GM19193 (cell line): ENCODE measurements around the gene USP8.

Experiments
- POLR2A ChIP-seq: IDR thresholded peaks from 4 replicates; pipeline ENCODE4 v1.6.1; 2011; ENCODE audit not compliant: insufficient read depth, insufficient read length; ENCODE audit errors: extremely low read depth

Gene USP8

GRCh38 chr15:50424066-50424890, at the start of gene USP8:
Gene USP8, plus strand, starts transcription at chr15:50424405. Its CDS starts 14,669 bp downstream, at chr15:50439074.
- TF ChIP-seq POLR2A, result peak; percentile 95

GRCh38 chr15:50377867-50378751, 46.1 kb upstream of the USP8 start:
- no peak for TF ChIP-seq POLR2A

DNA sequence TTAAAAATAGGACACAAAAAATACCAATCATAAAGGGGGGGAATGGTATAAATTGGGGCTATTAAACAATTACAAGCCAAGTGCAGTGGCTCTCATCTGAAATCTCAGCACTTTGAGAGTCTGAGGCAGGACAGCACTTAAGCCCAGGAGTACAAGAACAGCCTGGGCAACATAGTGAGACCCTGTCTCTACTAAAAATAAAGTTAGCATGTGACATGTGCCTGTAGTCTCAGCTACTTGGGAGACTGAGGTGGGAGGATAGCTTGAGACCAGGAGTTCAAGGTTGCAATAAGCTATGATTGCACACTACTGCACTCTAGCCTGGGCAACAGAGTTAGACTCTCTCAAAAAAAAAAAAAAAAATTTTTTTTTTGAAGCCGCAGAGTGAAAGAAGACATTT, 45.4 kb upstream of the USP8 start:
- TF ChIP-seq POLR2A, result no peak

DNA sequence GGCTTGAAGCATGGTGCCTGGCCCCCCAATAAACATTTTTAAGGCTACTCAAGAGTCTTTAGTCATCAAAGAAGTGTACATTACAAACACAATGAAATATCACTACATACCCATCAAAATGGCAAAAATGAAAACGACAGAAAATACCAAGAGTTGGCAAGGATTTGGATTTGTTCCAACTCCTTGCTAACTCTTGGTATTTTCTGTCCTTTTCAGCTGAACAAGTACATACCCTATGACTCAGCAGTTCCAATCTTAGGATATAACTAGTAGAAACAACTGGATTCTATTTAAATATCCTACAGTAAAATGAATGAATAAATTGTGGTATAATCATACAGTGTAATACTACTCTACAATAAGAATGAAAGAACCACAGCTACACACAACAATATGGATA, 44.1 kb upstream of the USP8 start:
- TF ChIP-seq POLR2A, result no peak

- no peak for TF ChIP-seq POLR2A
Observed at GRCh38 chr15:50381438-50381837, 42.8 kb upstream of the USP8 start.

DNA sequence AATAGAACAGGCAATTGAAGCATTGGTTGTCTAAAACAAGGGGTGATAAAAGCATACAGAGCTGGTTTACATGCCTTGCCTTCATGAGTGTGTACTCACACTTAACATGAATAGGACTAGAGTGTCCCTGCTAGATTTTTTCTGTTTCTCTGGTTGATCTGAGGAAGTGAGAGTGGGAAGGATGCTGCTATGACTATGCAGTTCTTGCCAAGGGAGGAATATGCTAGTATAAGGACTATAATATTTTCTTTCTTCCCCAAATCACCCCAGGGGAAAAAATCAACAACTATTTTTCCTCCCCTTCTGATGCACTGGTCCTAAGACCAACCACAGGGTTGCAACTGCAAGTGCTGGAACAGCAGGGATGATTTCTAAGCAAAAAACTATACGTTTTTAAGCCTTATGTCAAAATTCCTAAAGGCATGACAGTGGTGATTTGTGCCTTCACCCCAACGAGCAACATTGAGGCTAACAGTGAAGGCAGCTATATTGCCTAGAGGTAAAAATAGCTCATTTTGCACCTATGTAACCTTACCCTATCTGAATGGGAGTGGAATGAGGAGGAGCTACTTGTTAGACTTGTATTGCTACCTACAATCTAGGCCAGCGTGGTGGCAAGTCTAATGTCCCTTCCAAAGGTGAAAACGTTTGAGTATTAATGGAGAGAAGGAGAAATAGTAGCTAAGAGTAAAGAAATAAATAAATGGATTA, 33.5 kb upstream of the USP8 start:
- TF ChIP-seq POLR2A, result no peak

- TF ChIP-seq POLR2A, result no peak
Observed at GRCh38 chr15:50411870-50412269, 12.3 kb upstream of the USP8 start.

DNA sequence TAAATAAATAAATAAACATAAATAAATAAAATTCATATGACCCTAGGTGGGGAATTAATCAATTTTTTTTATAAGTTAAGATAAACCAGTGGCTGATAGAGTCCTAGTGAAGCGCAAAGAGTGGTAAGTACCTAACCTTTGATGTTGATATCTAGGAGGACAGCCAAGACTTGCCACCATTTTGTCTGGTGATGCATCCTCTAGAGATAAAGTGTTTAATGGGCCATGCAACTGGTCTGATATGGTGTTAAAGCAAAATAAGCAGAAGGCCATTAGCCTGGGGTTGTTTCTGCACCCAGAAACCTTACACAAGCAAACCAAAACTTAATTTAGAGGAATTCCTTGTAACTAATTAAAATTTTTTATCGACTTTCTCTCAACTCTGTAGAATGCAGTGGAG, 9.6 kb upstream of the USP8 start:
- no peak for TF ChIP-seq POLR2A

- no peak for TF ChIP-seq POLR2A
Observed at GRCh38 chr15:50415752-50416404, 8.3 kb upstream of the USP8 start.

DNA sequence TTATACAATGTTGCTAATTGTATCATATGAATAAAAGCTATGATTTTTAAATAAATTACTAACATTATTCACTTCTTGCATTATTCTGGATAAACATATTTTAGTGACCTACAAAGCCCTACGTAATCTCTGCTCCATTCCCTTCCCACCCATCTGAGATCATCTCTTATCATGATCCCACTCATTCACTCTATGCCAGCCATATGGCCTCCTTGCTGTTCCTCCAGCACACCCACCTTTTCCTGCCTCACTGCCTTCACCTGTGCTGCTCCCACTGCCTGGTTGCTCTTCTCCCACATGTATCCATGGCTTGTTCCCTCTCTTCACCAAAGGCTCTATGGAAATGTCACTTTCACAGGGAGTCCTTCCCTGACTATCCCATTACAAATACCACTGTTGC, 7.3 kb upstream of the USP8 start:
- TF ChIP-seq POLR2A, result no peak

DNA sequence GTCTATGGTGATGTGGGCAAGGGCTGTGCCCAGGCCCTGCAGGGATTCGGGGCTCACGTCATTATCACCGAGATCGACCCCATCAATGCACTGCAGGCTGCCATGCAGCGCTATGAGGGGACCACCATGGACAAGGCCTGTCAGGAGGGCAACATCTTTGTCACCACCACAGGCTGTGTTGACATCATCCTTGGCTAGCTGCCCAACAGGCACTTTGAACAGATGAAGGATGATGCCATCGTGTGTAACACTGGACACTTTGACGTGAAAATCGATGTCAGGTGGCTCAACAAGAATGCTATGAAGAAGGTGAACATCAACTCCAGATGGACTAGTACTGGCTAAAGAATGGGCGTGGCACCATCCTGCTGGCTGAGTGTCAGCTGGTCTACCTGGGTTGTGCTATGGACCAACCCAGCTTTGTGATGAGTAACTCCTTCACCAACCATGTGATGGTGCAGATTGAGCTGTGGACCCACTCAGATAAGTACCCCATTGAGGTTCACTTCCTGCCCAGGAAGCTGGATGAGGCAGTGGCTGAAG, 6.1 kb upstream of the USP8 start:
- no peak for TF ChIP-seq POLR2A

DNA sequence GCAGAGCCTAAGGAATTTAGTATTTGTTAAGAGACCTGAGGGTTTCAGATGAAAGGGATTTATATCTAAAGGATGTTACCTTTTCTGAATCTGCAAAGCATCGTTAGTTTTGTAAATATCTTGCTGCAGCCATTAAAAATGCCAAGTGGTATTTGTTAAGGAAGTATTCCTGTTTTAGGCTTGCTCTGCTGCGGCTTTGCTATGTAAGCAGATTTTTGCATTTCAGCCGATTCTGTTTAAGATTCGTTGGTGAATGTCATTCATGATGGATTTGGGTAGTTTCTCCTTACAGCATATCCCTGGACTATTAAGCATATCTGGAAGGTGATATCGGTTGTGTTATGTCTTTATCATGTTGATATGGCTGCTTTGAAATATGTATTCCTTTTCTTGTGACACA, 1.0 kb downstream of the USP8 start:
- TF ChIP-seq POLR2A, result no peak

GRCh38 chr15:50426428-50426827, 2.2 kb downstream of the USP8 start:
- TF ChIP-seq POLR2A, result no peak

- TF ChIP-seq POLR2A, result no peak
Observed at GRCh38 chr15:50431204-50431603, 7.0 kb downstream of the USP8 start.
